22Rv1 (cell line): ENCODE results near the gene ITFG1.

Experiments used
- ZFX ChIP-seq: fragments of 450-650 bp; IDR thresholded peaks from 2 replicates; pipeline ENCODE4 v1.6.1; 2017; ENCODE audit warnings: antibody characterized with exemption, borderline replicate concordance
- TF ChIP-seq, protein P1 (sequence below): fragments of 450-650 bp; IDR thresholded peaks from 2 replicates; pipeline ENCODE4 v1.5.1; 2017; ENCODE audit warnings: mild to moderate bottlenecking

DNA sequence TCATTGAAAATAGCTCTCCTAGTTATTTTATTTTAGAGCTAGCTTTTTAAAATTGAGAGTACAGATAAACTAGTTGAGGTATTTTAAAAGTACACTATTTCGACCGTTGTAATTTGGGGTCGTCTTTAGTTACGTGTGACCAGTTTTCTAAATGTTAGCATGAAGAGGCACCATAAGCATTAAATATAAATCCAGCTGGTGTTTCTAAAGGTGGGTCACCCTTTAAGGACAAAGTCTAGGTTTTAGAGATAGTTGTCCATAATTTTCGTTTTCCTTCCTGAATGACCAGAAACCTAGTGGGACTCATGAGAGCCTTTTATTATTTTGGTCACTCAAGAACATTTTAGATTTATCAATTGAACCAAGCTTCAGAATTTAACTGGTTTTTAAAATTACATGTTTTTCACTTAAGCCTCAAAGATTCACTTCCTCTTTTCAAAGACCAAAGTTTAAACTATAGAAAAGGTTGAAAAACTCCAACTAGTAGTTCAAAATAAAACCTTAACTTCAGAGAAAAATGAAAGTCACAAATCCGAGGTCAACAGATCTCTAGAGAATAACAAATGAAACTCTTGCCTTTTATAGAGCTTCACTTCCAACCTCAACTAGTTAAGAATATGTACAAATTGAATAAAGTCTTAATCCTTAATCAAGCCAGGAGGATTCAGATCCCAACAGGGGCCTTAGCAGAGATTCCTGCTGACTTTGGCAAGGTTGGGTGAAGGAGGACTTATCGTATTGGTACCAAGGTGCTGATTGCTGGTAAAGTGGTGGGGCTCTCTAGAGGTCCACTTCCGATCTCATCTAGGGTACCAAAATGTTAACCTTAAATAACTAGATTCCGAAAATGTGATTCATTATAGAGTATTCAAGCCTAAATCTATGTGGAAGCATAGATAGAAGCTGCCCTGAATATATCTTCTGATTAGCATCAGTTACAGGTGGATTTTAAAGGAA is 32.8 kb upstream of the ITFG1 start:
- TF ChIP-seq, protein P1, sequence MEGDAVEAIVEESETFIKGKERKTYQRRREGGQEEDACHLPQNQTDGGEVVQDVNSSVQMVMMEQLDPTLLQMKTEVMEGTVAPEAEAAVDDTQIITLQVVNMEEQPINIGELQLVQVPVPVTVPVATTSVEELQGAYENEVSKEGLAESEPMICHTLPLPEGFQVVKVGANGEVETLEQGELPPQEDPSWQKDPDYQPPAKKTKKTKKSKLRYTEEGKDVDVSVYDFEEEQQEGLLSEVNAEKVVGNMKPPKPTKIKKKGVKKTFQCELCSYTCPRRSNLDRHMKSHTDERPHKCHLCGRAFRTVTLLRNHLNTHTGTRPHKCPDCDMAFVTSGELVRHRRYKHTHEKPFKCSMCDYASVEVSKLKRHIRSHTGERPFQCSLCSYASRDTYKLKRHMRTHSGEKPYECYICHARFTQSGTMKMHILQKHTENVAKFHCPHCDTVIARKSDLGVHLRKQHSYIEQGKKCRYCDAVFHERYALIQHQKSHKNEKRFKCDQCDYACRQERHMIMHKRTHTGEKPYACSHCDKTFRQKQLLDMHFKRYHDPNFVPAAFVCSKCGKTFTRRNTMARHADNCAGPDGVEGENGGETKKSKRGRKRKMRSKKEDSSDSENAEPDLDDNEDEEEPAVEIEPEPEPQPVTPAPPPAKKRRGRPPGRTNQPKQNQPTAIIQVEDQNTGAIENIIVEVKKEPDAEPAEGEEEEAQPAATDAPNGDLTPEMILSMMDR = no peak
- TF ChIP-seq ZFX = no peak
